ENCODE measurements around the gene TMEM205.

DNA sequence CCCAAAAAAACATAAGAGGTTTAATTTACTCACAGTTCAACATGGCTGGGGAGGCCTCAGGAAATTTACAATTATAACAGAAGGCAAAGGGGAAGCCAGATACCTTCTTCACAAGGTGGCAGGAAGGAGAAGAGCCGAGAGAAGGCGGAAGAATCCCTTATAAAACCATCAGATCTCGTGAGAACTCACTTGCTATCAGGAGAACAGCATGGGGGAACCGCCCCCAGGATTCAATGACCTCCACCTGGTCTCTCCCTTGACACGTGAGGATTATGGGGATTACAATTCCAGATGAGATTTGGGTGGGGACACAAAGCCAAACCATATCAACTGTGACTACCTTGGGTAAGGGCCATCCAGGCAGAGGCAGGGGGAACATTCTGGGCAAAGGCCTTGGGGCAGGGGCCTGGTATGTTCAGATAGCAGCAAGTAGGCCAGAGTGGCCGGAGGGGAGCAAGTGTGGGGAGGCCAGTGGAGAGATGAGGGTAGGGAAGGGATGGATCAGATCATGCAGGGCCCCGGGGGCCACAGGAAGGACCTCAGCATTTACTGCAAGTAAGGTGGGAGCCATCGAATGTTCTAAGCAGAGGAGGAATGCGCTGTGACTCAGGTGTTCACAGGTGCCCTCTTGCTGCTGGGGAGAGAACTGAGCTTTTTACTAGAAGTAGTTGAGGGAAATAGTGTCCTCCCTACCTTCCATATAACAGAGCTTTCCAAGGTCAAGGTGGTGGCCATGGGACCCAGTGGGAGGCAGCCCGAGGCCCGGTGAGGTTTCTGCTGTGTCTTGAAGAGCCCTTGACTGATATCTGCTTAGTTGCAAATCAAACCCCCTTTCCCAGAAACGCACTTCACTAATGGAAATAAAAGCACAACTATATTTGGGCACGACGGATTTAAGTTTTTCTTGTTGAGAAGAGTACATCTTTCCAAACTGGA is 24.6 kb downstream of the TMEM205 start:
- no peak for TF ChIP-seq EZH2phosphoT487 (IDR thresholded peaks at IDR 0.05; ENCODE audit: insufficient read depth, low read depth)
- TF ChIP-seq EZH2 (IDR thresholded peaks at IDR 0.05; ENCODE audit: insufficient read depth, poor library complexity, severe bottlenecking), result no peak
